ENCODE measurements around the gene OSER1. TPM values are rescaled to one million over a fixed set of nuclear protein-coding genes. Genes with fewer than 3 reads are reported as not detected.

Gene OSER1
- total RNA-seq, 1 donor: 46.7 TPM

- Histone ChIP-seq H3K4me3 (ENCODE audit: insufficient read depth, low read length) (no peak overlapping the region), H3K79me2 (ENCODE audit: insufficient read depth, low read length) (no peaks in the 10 kb centered on the region), H3K4me2 (ENCODE audit: insufficient read depth, low read length) (no peak overlapping the region), H3K9me3 (ENCODE audit: low read depth, low read length) (no peaks in the 10 kb centered on the region), H3K4me1 (ENCODE audit: insufficient read depth, low read length) (no peaks in the 10 kb centered on the region), H2AFZ (ENCODE audit: low read length) (no peak overlapping the region), H4K20me1 (ENCODE audit: insufficient read depth, low read length) (peaks cover 5% of the 10 kb centered on the region), H3K36me3 (ENCODE audit: insufficient read depth, low read length) (no peaks in the 10 kb centered on the region), H3K27me3 (ENCODE audit: insufficient read depth, low read length) (peaks cover 3% of the 10 kb centered on the region), H3K27ac (ENCODE audit: low read depth, low read length) (no peak overlapping the region)
- TF ChIP-seq CTCF (IDR thresholded peaks at IDR 0.05; ENCODE audit: extremely low read depth, low read depth, low read length): no peak
- DNase-seq (ENCODE audit: insufficient read length, low spot score, missing footprints): no peak
Observed at GRCh38 chr20:44223721-44224120, 13.2 kb upstream of the OSER1 start.

GRCh38 chr20:44222633-44223368 lies 12.2 kb upstream of the OSER1 start:
- H3K79me2 ChIP-seq (ENCODE audit: insufficient read depth, low read length): no peaks in the 10 kb centered on the region
- H3K27ac ChIP-seq (ENCODE audit: low read depth, low read length): no peak overlapping the region
- no peaks in the 10 kb centered on the region for H3K4me1 ChIP-seq (ENCODE audit: insufficient read depth, low read length)
- peaks cover 5% of the 10 kb centered on the region for H4K20me1 ChIP-seq (ENCODE audit: insufficient read depth, low read length)
- H3K4me2 ChIP-seq (ENCODE audit: insufficient read depth, low read length): no peak overlapping the region
- no peaks in the 10 kb centered on the region for H3K36me3 ChIP-seq (ENCODE audit: insufficient read depth, low read length)
- no peak overlapping the region for H3K4me3 ChIP-seq (ENCODE audit: insufficient read depth, low read length)
- H3K9me3 ChIP-seq (ENCODE audit: low read depth, low read length): no peaks in the 10 kb centered on the region
- H3K27me3 ChIP-seq (ENCODE audit: insufficient read depth, low read length): peaks cover 3% of the 10 kb centered on the region
- no peak for TF ChIP-seq CTCF (IDR thresholded peaks at IDR 0.05; ENCODE audit: extremely low read depth, low read depth, low read length)
- H2AFZ ChIP-seq (ENCODE audit: low read length): no peak overlapping the region
- no peak for DNase-seq (ENCODE audit: insufficient read length, low spot score, missing footprints)

- Histone ChIP-seq H3K27me3 (ENCODE audit: insufficient read depth, low read length) (peaks cover 3% of the 10 kb centered on the region), H2AFZ (ENCODE audit: low read length) (no peak overlapping the region), H3K9me3 (ENCODE audit: low read depth, low read length) (no peaks in the 10 kb centered on the region), H4K20me1 (ENCODE audit: insufficient read depth, low read length) (peaks cover 5% of the 10 kb centered on the region), H3K4me2 (ENCODE audit: insufficient read depth, low read length) (no peak overlapping the region), H3K4me1 (ENCODE audit: insufficient read depth, low read length) (no peaks in the 10 kb centered on the region), H3K79me2 (ENCODE audit: insufficient read depth, low read length) (no peaks in the 10 kb centered on the region), H3K4me3 (ENCODE audit: insufficient read depth, low read length) (no peak overlapping the region), H3K36me3 (ENCODE audit: insufficient read depth, low read length) (no peaks in the 10 kb centered on the region), H3K27ac (ENCODE audit: low read depth, low read length) (no peak overlapping the region)
- DNase-seq (ENCODE audit: insufficient read length, low spot score, missing footprints): no peak
- TF ChIP-seq CTCF (IDR thresholded peaks at IDR 0.05; ENCODE audit: extremely low read depth, low read depth, low read length): no peak
Observed at GRCh38 chr20:44222027-44222426, 11.5 kb upstream of the OSER1 start.

GRCh38 chr20:44221368-44221954 lies 10.9 kb upstream of the OSER1 start:
- H4K20me1 ChIP-seq (ENCODE audit: insufficient read depth, low read length): peaks cover 5% of the 10 kb centered on the region
- H3K36me3 ChIP-seq (ENCODE audit: insufficient read depth, low read length): no peaks in the 10 kb centered on the region
- no peak overlapping the region for H3K4me3 ChIP-seq (ENCODE audit: insufficient read depth, low read length)
- H3K4me2 ChIP-seq (ENCODE audit: insufficient read depth, low read length): no peak overlapping the region
- DNase-seq (ENCODE audit: insufficient read length, low spot score, missing footprints): no peak
- H3K79me2 ChIP-seq (ENCODE audit: insufficient read depth, low read length): no peaks in the 10 kb centered on the region
- no peaks in the 10 kb centered on the region for H3K4me1 ChIP-seq (ENCODE audit: insufficient read depth, low read length)
- no peak overlapping the region for H2AFZ ChIP-seq (ENCODE audit: low read length)
- peaks cover 3% of the 10 kb centered on the region for H3K27me3 ChIP-seq (ENCODE audit: insufficient read depth, low read length)
- no peaks in the 10 kb centered on the region for H3K9me3 ChIP-seq (ENCODE audit: low read depth, low read length)
- TF ChIP-seq CTCF (IDR thresholded peaks at IDR 0.05; ENCODE audit: extremely low read depth, low read depth, low read length): no peak
- no peak overlapping the region for H3K27ac ChIP-seq (ENCODE audit: low read depth, low read length)

Measured in osteoblast (primary cell).